ENCODE data around the gene SEC14L3. TPM values are rescaled to one million over a fixed set of nuclear protein-coding genes. Genes with fewer than 3 reads are reported as not detected.

Gene SEC14L3
- total RNA-seq, 2 donors from 2014 or later: not detected

- DNase-seq (ENCODE audit: low spot score): peak; percentile 100
- Histone ChIP-seq H3K27ac (peak overlapping the region; percentile 92 to 98), H3K9me3 (no peaks in the 10 kb centered on the region), H3K27me3 (no peaks in the 10 kb centered on the region), H3K4me1 (peaks cover 0 to 48% of the 10 kb centered on the region in 2 donors), H3K36me3 (no peaks in the 10 kb centered on the region), H3K4me3 (peak overlapping the region; percentile 39 to 71)
- TF ChIP-seq CTCF (IDR thresholded peaks at IDR 0.05): no peak
These were observed 47.8 kb downstream of the SEC14L3 start for GRCh38 chr22:30423959-30424533.

- H3K4me1 ChIP-seq: peaks cover 0 to 48% of the 10 kb centered on the region in 2 donors
- TF ChIP-seq CTCF (IDR thresholded peaks at IDR 0.05): no peak
- no peaks in the 10 kb centered on the region for H3K27me3 ChIP-seq
- H3K9me3 ChIP-seq: no peaks in the 10 kb centered on the region
- no peak for DNase-seq (ENCODE audit: low spot score)
- H3K27ac ChIP-seq: peak overlapping the region; percentile 92 to 98
- peak overlapping the region; percentile 39 to 71 for H3K4me3 ChIP-seq
- no peaks in the 10 kb centered on the region for H3K36me3 ChIP-seq
These were observed 48.4 kb downstream of the SEC14L3 start for GRCh38 chr22:30423301-30423958.

GRCh38 chr22:30422481-30423300 is 49.1 kb downstream of the SEC14L3 start:
- Histone ChIP-seq H3K9me3 (no peaks in the 10 kb centered on the region), H3K4me1 (peaks cover 0 to 48% of the 10 kb centered on the region in 2 donors), H3K27ac (peak overlapping the region; percentile 92 to 98), H3K36me3 (peaks cover 4% of the 10 kb centered on the region), H3K27me3 (no peaks in the 10 kb centered on the region), H3K4me3 (peak overlapping the region; percentile 39 to 71)
- peak; percentile 93 for DNase-seq (ENCODE audit: low spot score)
- no peak for TF ChIP-seq CTCF (IDR thresholded peaks at IDR 0.05)

GRCh38 chr22:30421695-30422480 is 49.9 kb downstream of the SEC14L3 start:
- Histone ChIP-seq H3K9me3 (no peaks in the 10 kb centered on the region), H3K27me3 (no peaks in the 10 kb centered on the region), H3K36me3 (peaks cover 9% of the 10 kb centered on the region), H3K4me1 (peaks cover 0 to 48% of the 10 kb centered on the region in 2 donors), H3K4me3 (peak overlapping the region in 1 of 2 donors; percentile 71), H3K27ac (peak overlapping the region; percentile 92 to 98)
- no peak for TF ChIP-seq CTCF (IDR thresholded peaks at IDR 0.05)
- DNase-seq (ENCODE audit: low spot score): no peak

GRCh38 chr22:30420347-30421125 is 51.3 kb downstream of the SEC14L3 start:
- Histone ChIP-seq H3K36me3 (peaks cover 22% of the 10 kb centered on the region), H3K4me1 (peaks cover 0 to 37% of the 10 kb centered on the region in 2 donors), H3K9me3 (no peaks in the 10 kb centered on the region), H3K27ac (peak overlapping the region in 1 of 2 donors; percentile 92), H3K27me3 (no peaks in the 10 kb centered on the region), H3K4me3 (no peak overlapping the region)
- no peak for TF ChIP-seq CTCF (IDR thresholded peaks at IDR 0.05)
- DNase-seq (ENCODE audit: low spot score): no peak

Data from right atrium auricular region (tissue), 2 donors.